ENCODE results near the gene MPZL1.

Gene MPZL1

GRCh38 chr1:167676205-167676915 is 45.4 kb upstream of the MPZL1 start:
- DNase-seq (ENCODE audit: extremely low read depth, insufficient read length), result peak; percentile 63
- Histone ChIP-seq H3K36me3 (ENCODE audit: control insufficient read depth, insufficient read depth, low read length) (peaks cover 20% of the 10 kb centered on the region), H3K4me3 (replicated peaks; ENCODE audit: low read depth, low read length) (peak overlapping the region; percentile 4; the same call in 1 of the 2 replicates), H3K27me3 (replicated peaks; ENCODE audit: control insufficient read depth, insufficient read depth, low read length) (no peaks in the 10 kb centered on the region)
- peak; percentile 28 for TF ChIP-seq CTCF (IDR thresholded peaks at IDR 0.05; ENCODE audit: insufficient read depth, low read length, poor library complexity, severe bottlenecking)

- Histone ChIP-seq H3K27me3 (replicated peaks; ENCODE audit: control insufficient read depth, insufficient read depth, low read length) (no peaks in the 10 kb centered on the region), H3K4me3 (replicated peaks; ENCODE audit: low read depth, low read length) (peak overlapping the region; percentile 2; the same call in 1 of the 2 replicates), H3K36me3 (ENCODE audit: control insufficient read depth, insufficient read depth, low read length) (peaks cover 14% of the 10 kb centered on the region)
- peak; percentile 53 for DNase-seq (ENCODE audit: extremely low read depth, insufficient read length)
- no peak for TF ChIP-seq CTCF (IDR thresholded peaks at IDR 0.05; ENCODE audit: insufficient read depth, low read length, poor library complexity, severe bottlenecking)
Observed at GRCh38 chr1:167676916-167677848, 44.6 kb upstream of the MPZL1 start.

- no peak for TF ChIP-seq CTCF (IDR thresholded peaks at IDR 0.05; ENCODE audit: insufficient read depth, low read length, poor library complexity, severe bottlenecking)
- Histone ChIP-seq H3K27me3 (replicated peaks; ENCODE audit: control insufficient read depth, insufficient read depth, low read length) (no peaks in the 10 kb centered on the region), H3K4me3 (replicated peaks; ENCODE audit: low read depth, low read length) (no peak overlapping the region), H3K36me3 (ENCODE audit: control insufficient read depth, insufficient read depth, low read length) (peaks cover 16% of the 10 kb centered on the region)
- DNase-seq (ENCODE audit: extremely low read depth, insufficient read length), result no peak
Observed at GRCh38 chr1:167678422-167678821, 43.4 kb upstream of the MPZL1 start.

GRCh38 chr1:167678838-167679237 is 42.9 kb upstream of the MPZL1 start:
- no peak for TF ChIP-seq CTCF (IDR thresholded peaks at IDR 0.05; ENCODE audit: insufficient read depth, low read length, poor library complexity, severe bottlenecking)
- peaks cover 14% of the 10 kb centered on the region for H3K36me3 ChIP-seq (ENCODE audit: control insufficient read depth, insufficient read depth, low read length)
- no peak for DNase-seq (ENCODE audit: extremely low read depth, insufficient read length)

GRCh38 chr1:167679714-167680113 is 42.1 kb upstream of the MPZL1 start:
- Histone ChIP-seq H3K27me3 (replicated peaks; ENCODE audit: control insufficient read depth, insufficient read depth, low read length) (no peaks in the 10 kb centered on the region), H3K4me3 (replicated peaks; ENCODE audit: low read depth, low read length) (no peak overlapping the region), H3K36me3 (ENCODE audit: control insufficient read depth, insufficient read depth, low read length) (peaks cover 12% of the 10 kb centered on the region)
- DNase-seq (ENCODE audit: extremely low read depth, insufficient read length), result no peak
- TF ChIP-seq CTCF (IDR thresholded peaks at IDR 0.05; ENCODE audit: insufficient read depth, low read length, poor library complexity, severe bottlenecking), result no peak

More at GRCh38 chr1:167678838-167679237, 42.9 kb upstream of the MPZL1 start:
- Histone ChIP-seq H3K4me3 (replicated peaks; ENCODE audit: low read depth, low read length) (no peak overlapping the region), H3K27me3 (replicated peaks; ENCODE audit: control insufficient read depth, insufficient read depth, low read length) (no peaks in the 10 kb centered on the region)

All from GM06990 (cell line).